ENCODE results near the gene VAPB. TPM values are rescaled to one million over a fixed set of nuclear protein-coding genes. Genes with fewer than 3 reads are reported as not detected.

Gene VAPB
- total and polyA plus RNA-seq, 8 donors: 36.3 to 52.9 (median 46.2) TPM

- intact Hi-C loops (cut with DNase I): no loop called here
- DNase-seq: no peak
Observed at GRCh38 chr20:58457083-58457695, 68.2 kb downstream of the VAPB start.

GRCh38 chr20:58458342-58459057 lies 69.5 kb downstream of the VAPB start:
- no peak for TF ChIP-seq CTCF (IDR thresholded peaks at IDR 0.05)
- Histone ChIP-seq H3K36me3 (no peaks in the 10 kb centered on the region), H3K27me3 (no peaks in the 10 kb centered on the region), H3K4me1 (no peaks in the 10 kb centered on the region), H3K9me3 (peaks cover 0 to 5% of the 10 kb centered on the region in 2 donors), H3K27ac (no peak overlapping the region), H3K4me3 (no peak overlapping the region)
- ATAC-seq (no peak), DNase-seq (no peak)
- intact Hi-C loops (cut with DNase I): no loop called here

More at GRCh38 chr20:58457083-58457695, 68.2 kb downstream of the VAPB start:
- Histone ChIP-seq H3K36me3 (no peaks in the 10 kb centered on the region), H3K9me3 (peaks cover 0 to 5% of the 10 kb centered on the region in 2 donors), H3K27ac (no peak overlapping the region), H3K4me1 (no peaks in the 10 kb centered on the region), H3K4me3 (no peak overlapping the region), H3K27me3 (no peaks in the 10 kb centered on the region)
- TF ChIP-seq CTCF (IDR thresholded peaks at IDR 0.05): no peak
- no peak for ATAC-seq

- Histone ChIP-seq H3K36me3 (no peaks in the 10 kb centered on the region), H3K27me3 (no peaks in the 10 kb centered on the region), H3K27ac (no peak overlapping the region), H3K9me3 (peaks cover 0 to 4% of the 10 kb centered on the region in 2 donors), H3K4me1 (no peaks in the 10 kb centered on the region), H3K4me3 (no peak overlapping the region)
- no peak for DNase-seq
- intact Hi-C loops (cut with DNase I): no loop called here
- TF ChIP-seq CTCF (IDR thresholded peaks at IDR 0.05): no peak
- ATAC-seq: no peak
Observed at GRCh38 chr20:58459058-58459750, 70.2 kb downstream of the VAPB start.

- Histone ChIP-seq H3K9me3 (no peaks in the 10 kb centered on the region), H3K4me1 (no peaks in the 10 kb centered on the region), H3K27me3 (no peaks in the 10 kb centered on the region), H3K27ac (no peak overlapping the region), H3K4me3 (no peak overlapping the region), H3K36me3 (no peaks in the 10 kb centered on the region)
- ATAC-seq: no peak
- TF ChIP-seq CTCF (IDR thresholded peaks at IDR 0.05): no peak
- intact Hi-C loops (cut with DNase I): no loop called here
- no peak for DNase-seq
Observed at GRCh38 chr20:58461104-58461503, 72.1 kb downstream of the VAPB start.

GRCh38 chr20:58461899-58462298 lies 72.9 kb downstream of the VAPB start:
- no peak for TF ChIP-seq CTCF (IDR thresholded peaks at IDR 0.05)
- Histone ChIP-seq H3K4me3 (no peak overlapping the region), H3K27ac (no peak overlapping the region), H3K27me3 (peaks cover 0 to 8% of the 10 kb centered on the region in 2 donors), H3K4me1 (no peaks in the 10 kb centered on the region), H3K36me3 (no peaks in the 10 kb centered on the region), H3K9me3 (no peaks in the 10 kb centered on the region)
- ATAC-seq (peak; percentile 44), DNase-seq (no peak)
- intact Hi-C loops (cut with DNase I): no loop called here

Data from left lung (tissue), 10 donors.